ENCODE measurements around the gene NTF4.
"Not testable (repeated sequence)": the region's sequence is repeated elsewhere in the genome, so short reads cannot be mapped to it uniquely, and the experiment has no call there.

The NTF4 gene

DNA sequence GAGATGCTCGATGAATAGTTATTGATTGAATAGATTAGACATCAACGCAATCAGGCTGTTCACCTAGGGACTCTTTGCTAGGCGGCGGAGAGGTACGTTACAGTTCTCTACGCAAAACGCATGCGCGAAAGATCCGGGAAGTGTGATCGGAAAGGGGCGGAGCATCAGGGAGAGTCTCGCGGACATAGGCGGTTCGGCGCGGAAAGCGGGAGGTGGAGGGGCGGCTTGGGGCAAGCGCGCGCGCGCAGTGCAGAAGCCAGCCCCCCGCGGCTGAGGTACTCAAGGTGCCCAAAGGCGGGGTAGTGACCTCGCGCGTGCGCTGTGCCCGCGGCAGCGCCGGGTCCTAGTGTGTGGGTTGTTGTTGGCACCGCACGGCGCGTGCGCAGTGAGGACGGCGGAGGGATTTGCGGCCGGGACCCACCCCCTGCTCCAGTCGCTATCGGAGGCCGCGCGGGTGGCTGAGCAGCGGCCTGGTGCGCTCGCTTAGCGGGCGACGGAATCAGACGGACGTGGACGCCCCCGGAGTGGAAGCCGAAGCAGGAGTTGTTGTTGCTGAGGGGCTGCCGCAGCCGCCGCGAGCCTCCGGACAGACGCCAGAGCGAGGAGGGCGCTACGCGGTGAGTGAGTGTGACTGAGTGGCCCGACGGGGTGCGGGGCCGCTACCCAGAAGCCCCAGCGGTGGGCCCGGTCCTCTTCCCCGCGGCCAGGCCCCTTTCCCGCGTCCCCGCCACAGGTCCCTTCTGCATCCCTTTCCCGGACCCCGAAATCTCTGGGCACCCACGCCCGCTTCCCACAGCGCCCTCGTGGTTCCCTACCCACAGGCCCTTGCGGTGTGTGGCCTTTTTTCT lies 20.6 kb upstream of the NTF4 start, which contains the start of gene SNRNP70:
Gene SNRNP70, plus strand, starts transcription at position 432 of the 848 bp plus-strand sequence. CDS start 964 bp downstream, outside the sequence.
- Histone ChIP-seq H3K4me1 (peaks cover 5 to 34% (median 25%) of the 10 kb centered on the region in 4 donors), H3K27ac (peak within 1 kb of the TSS; percentile 87 to 92), H3K27me3 (no peaks in the 10 kb centered on the region), H3K9me3 (no peaks in the 10 kb centered on the region), H3K4me3 (peak within 1 kb of the TSS; percentile 89 to 97), H3K36me3 (peaks cover 7 to 27% (median 11%) of the 10 kb centered on the region in 3 donors)
- TF ChIP-seq, protein P1, sequence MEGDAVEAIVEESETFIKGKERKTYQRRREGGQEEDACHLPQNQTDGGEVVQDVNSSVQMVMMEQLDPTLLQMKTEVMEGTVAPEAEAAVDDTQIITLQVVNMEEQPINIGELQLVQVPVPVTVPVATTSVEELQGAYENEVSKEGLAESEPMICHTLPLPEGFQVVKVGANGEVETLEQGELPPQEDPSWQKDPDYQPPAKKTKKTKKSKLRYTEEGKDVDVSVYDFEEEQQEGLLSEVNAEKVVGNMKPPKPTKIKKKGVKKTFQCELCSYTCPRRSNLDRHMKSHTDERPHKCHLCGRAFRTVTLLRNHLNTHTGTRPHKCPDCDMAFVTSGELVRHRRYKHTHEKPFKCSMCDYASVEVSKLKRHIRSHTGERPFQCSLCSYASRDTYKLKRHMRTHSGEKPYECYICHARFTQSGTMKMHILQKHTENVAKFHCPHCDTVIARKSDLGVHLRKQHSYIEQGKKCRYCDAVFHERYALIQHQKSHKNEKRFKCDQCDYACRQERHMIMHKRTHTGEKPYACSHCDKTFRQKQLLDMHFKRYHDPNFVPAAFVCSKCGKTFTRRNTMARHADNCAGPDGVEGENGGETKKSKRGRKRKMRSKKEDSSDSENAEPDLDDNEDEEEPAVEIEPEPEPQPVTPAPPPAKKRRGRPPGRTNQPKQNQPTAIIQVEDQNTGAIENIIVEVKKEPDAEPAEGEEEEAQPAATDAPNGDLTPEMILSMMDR (IDR thresholded peaks at IDR 0.05), result peak in 1 of 2 experiments; percentile 34
- intact Hi-C loops (cut with DNase I; ENCODE audit: low total_unique reads), result no loop called here
- peak; percentile 99 to 100 for DNase-seq

DNA sequence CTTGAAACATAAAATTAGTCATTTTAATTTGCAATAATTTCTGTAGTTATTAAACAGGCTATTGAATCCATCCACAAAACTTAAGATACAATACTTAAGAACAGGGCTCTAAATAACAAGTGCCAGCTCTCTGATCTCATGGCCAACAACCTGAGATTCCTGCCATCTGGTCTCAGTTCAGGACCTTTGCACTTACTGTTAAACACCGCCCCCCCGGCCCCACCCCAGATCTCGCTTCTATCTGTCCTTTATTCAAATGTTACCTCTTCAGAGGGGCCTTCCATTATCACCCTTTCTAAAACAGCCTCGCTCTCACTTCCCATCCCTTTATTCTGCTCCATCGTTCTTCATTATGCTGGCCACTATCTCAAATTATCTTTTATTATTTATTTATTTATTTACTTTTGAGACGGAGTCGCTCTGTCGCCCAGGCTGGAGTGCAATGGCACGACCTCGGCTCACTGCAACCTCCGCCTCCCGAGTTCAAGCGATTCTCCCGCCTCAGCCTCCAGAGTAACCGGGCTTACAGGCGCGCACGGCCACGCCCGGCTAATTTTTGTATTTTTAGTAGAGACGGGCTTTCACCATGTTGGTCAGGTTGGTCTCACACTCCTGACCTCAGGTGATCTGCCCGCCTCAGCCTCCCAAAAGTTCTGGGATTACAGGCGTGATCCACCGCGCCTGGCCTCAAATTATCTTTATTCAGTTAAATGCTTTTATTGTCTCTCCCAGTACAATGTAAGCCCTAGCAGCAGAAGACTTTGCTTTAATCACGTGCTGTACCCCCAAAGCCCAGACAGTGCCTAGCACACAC lies 19.8 kb upstream of the NTF4 start:
- intact Hi-C loops (cut with DNase I; ENCODE audit: low total_unique reads), result no loop called here
- no peak for DNase-seq
- Histone ChIP-seq H3K4me1 (peaks cover 5 to 34% (median 25%) of the 10 kb centered on the region in 4 donors), H3K36me3 (peaks cover 0 to 20% (median 6%) of the 10 kb centered on the region in 3 donors), H3K27me3 (no peaks in the 10 kb centered on the region), H3K27ac (peak overlapping the region; percentile 87 to 92), H3K9me3 (no peaks in the 10 kb centered on the region), H3K4me3 (peak overlapping the region; percentile 89 to 97)
- TF ChIP-seq, protein P1 (IDR thresholded peaks at IDR 0.05), result no peak

DNA sequence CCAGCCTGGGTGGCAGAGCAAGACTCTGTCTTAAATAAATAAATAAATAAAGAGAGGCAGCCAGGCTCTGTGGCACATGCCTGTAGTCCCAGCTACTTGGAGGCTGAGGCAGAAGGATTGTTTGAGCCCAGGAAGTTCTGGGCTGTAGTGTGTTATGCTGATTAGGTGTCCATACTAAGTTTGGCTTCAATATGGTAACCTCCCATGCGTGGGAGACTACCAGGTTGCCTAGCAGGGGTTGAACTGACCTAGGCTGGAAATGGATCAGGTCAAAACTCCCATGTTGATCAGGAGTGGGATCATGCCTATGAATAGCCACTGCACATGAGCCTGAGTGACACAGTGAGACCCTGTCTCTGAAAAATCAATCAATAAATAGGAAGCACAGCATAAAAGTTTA lies 16.7 kb upstream of the NTF4 start:
- TF ChIP-seq, protein P1 (IDR thresholded peaks at IDR 0.05), result no peak
- Histone ChIP-seq H3K27ac (no peak overlapping the region), H3K36me3 (no peaks in the 10 kb centered on the region), H3K4me1 (peaks cover under 1 to 10% (median 5%) of the 10 kb centered on the region in 4 donors), H3K9me3 (no peaks in the 10 kb centered on the region), H3K27me3 (no peaks in the 10 kb centered on the region), H3K4me3 (no peak overlapping the region)
- DNase-seq, result no peak
- intact Hi-C loops (cut with DNase I; ENCODE audit: low total_unique reads), result no loop called here

DNA sequence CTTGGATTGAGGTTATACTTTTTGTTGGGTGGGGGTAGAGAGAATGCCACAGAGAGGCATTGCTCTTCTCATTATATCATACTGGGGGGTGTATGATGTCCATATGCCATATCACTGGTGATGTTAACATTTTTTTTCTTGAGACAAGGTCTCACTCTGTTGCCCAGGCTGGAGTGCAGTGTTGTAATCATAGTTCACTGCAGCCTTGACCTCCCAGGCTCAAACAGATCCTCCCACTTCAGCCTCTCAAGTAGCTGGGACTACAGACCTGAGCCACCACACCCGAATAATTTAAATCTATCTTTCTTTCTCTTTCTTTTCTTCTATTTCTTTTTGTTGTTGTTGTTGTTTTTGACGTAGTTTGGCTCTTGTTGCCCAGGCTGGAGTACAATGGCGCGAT lies 15.8 kb upstream of the NTF4 start:
- TF ChIP-seq, protein P1 (IDR thresholded peaks at IDR 0.05), result no peak
- no peak overlapping the region for H3K27ac ChIP-seq

DNA sequence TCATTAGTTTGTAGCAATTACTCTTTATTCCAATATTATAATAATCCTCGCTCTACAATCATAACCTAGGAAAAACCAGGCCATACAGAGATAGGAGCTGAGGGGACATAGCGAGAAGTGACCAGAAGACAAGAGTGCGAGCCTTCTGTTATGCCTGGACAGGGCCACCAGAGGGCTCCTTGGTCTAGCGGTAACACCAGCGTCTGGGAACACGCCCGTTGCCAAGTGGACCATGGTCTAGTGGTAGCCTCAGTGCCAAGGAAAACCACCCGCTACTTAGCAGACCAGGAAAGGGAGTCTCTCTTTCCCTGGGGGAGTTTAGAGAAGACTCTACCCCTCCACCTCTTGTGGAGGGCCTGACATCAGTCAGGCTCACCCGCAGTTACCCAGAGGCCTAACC lies 10.3 kb upstream of the NTF4 start:
- intact Hi-C loops (cut with DNase I; ENCODE audit: low total_unique reads); H3K9me3 ChIP-seq; H3K27ac ChIP-seq; H3K4me3 ChIP-seq; H3K36me3 ChIP-seq: not testable (repeated sequence)
- Histone ChIP-seq H3K27me3 (peaks cover 3 to 47% of the 10 kb centered on the region in 2 donors), H3K4me1 (peaks cover 0 to 11% (median 6%) of the 10 kb centered on the region in 4 donors)
- peak; percentile 64 to 80 for DNase-seq
- TF ChIP-seq, protein P1 (IDR thresholded peaks at IDR 0.05), result peak; percentile 66 to 76

More for the DNA sequence above, 15.8 kb upstream of the NTF4 start:
- no peak for DNase-seq
- Histone ChIP-seq H3K4me3 (no peak overlapping the region), H3K9me3 (no peaks in the 10 kb centered on the region), H3K27me3 (no peaks in the 10 kb centered on the region), H3K36me3 (no peaks in the 10 kb centered on the region), H3K4me1 (peaks cover 0 to 5% (median 2%) of the 10 kb centered on the region in 4 donors)
- intact Hi-C loops (cut with DNase I; ENCODE audit: low total_unique reads), result no loop called here
